ENCODE results near the gene FAM120AOS. TPM values are rescaled to one million over a fixed set of nuclear protein-coding genes. Genes with fewer than 3 reads are reported as not detected.

FAM120AOS gene
- total RNA-seq, 2 experiments from 2014 or later: 45.6 to 50.3 TPM

DNA sequence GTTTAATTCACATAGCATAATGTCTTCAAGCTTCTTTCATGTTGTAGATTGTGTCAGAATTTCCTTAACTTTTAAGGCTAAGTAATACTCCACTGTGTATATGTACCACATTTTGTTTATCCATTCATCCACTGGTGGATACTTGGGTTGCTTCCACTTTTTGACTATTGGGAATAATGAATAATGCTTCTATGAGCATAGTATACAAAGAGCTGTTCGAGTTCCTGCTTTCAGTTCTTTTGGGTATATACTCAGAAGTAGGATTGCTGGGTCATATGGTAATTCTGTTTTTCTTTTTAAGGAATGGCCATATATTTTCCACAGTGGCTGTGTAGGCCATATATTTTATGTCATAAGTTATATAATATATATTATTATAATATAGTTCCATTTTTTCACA is 3.6 kb upstream of the FAM120AOS start:
- peak overlapping the region in 1 of 2 donors; percentile 41 for H3K27ac ChIP-seq (ENCODE audit: low read depth in 1 of 2, low read length in 2 of 2)
- H3K36me3 Mint-ChIP-seq (ENCODE audit: low read depth): peaks cover 23% of the 10 kb centered on the region
- no peak overlapping the region for H3K4me3 Mint-ChIP-seq
- DNase-seq: no peak
- H3K9me3 ChIP-seq (ENCODE audit: control insufficient read depth in 1 of 2, insufficient read depth in 1 of 2, low read length in 2 of 2): no peaks in the 10 kb centered on the region
- H3K4me3 ChIP-seq (ENCODE audit: low read length): no peak overlapping the region
- H3K4me1 Mint-ChIP-seq (ENCODE audit: low read depth): peaks cover 82% of the 10 kb centered on the region
- H3K27me3 ChIP-seq (ENCODE audit: control insufficient read depth in 1 of 2, insufficient read depth in 2 of 2, low read length in 2 of 2): no peaks in the 10 kb centered on the region
- ATAC-seq (ENCODE audit: poor library complexity): no peak
- peak overlapping the region; percentile 69 for H3K27ac Mint-ChIP-seq
- TF ChIP-seq, protein P1, sequence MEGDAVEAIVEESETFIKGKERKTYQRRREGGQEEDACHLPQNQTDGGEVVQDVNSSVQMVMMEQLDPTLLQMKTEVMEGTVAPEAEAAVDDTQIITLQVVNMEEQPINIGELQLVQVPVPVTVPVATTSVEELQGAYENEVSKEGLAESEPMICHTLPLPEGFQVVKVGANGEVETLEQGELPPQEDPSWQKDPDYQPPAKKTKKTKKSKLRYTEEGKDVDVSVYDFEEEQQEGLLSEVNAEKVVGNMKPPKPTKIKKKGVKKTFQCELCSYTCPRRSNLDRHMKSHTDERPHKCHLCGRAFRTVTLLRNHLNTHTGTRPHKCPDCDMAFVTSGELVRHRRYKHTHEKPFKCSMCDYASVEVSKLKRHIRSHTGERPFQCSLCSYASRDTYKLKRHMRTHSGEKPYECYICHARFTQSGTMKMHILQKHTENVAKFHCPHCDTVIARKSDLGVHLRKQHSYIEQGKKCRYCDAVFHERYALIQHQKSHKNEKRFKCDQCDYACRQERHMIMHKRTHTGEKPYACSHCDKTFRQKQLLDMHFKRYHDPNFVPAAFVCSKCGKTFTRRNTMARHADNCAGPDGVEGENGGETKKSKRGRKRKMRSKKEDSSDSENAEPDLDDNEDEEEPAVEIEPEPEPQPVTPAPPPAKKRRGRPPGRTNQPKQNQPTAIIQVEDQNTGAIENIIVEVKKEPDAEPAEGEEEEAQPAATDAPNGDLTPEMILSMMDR (IDR thresholded peaks at IDR 0.05): no peak
- H3K9me3 Mint-ChIP-seq: no peaks in the 10 kb centered on the region
- ChIA-PET POLR2A (interaction anchor here (1.1 kb wide), 1 partner anchor 110 kb away, joined by 3 read pairs; no protein-coding TSS in a partner anchor), CTCF (interaction anchor here (0.6 to 0.8 kb wide), 2 partner anchors 109 to 398 kb away, joined by 3 read pairs; partner anchors contain the start of gene SUSD3)
- H3K36me3 ChIP-seq (ENCODE audit: insufficient read depth, low read length): peaks cover 2% of the 10 kb centered on the region
- H3K27me3 Mint-ChIP-seq: no peaks in the 10 kb centered on the region
- peaks cover 29% of the 10 kb centered on the region for H3K4me1 ChIP-seq (ENCODE audit: insufficient read depth, low read length)
- intact Hi-C loops (cut with DNase I, micrococcal nuclease): loop anchor here in 1 of 2 experiments (5.0 to 10.0 kb wide), 5 partner anchors 322 to 1342 kb away; partner anchors contain the start of genes IARS1, IPPK, NINJ1 and SPTLC1

DNA sequence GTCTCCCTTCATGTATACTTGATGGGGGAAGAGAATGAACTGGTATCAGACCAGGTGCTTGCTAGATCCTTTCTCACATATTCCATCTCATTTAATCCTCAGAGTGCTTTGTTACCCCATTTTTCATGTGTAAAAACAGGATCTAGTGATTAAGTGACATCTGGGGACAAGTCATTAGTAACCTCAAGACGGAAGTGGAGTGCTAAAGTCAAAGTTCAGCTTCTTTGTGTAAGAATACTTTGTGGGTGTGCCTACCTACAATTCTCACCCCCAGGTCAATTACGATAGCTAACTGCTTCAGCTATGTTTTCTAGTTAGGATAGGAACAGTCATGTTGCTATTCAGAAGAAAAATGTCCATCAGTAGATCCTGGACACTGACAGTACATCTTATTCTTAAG is 3.1 kb upstream of the FAM120AOS start:
- peaks cover 2% of the 10 kb centered on the region for H3K36me3 ChIP-seq (ENCODE audit: insufficient read depth, low read length)
- TF ChIP-seq, protein P1 (IDR thresholded peaks at IDR 0.05): no peak
- Mint-ChIP-seq H3K9me3 (no peaks in the 10 kb centered on the region), H3K4me1 (ENCODE audit: low read depth) (peaks cover 82% of the 10 kb centered on the region), H3K27me3 (no peaks in the 10 kb centered on the region), H3K27ac (peak overlapping the region; percentile 69), H3K4me3 (peak overlapping the region; percentile 30), H3K36me3 (ENCODE audit: low read depth) (peaks cover 23% of the 10 kb centered on the region)
- no peaks in the 10 kb centered on the region for H3K9me3 ChIP-seq (ENCODE audit: control insufficient read depth in 1 of 2, insufficient read depth in 1 of 2, low read length in 2 of 2)
- ChIA-PET POLR2A (interaction anchor here (0.6 to 1.1 kb wide), 2 partner anchors 110 to 382 kb away, joined by 3 to 5 read pairs; no protein-coding TSS in a partner anchor), CTCF (no interaction called here)
- DNase-seq (peak in 3 of 14 experiments; percentile 29 to 46 (median 34)), ATAC-seq (ENCODE audit: poor library complexity) (no peak)
- H3K4me3 ChIP-seq (ENCODE audit: low read length): no peak overlapping the region
- H3K27me3 ChIP-seq (ENCODE audit: control insufficient read depth in 1 of 2, insufficient read depth in 2 of 2, low read length in 2 of 2): no peaks in the 10 kb centered on the region
- intact Hi-C loops (cut with DNase I, micrococcal nuclease): loop anchor here in 1 of 2 experiments (5.0 to 10.0 kb wide), 5 partner anchors 322 to 1342 kb away; partner anchors contain the start of genes IARS1, IPPK, NINJ1 and SPTLC1
- H3K27ac ChIP-seq (ENCODE audit: low read depth in 1 of 2, low read length in 2 of 2): peak overlapping the region in 1 of 2 donors; percentile 41
- peaks cover 29% of the 10 kb centered on the region for H3K4me1 ChIP-seq (ENCODE audit: insufficient read depth, low read length)

DNA sequence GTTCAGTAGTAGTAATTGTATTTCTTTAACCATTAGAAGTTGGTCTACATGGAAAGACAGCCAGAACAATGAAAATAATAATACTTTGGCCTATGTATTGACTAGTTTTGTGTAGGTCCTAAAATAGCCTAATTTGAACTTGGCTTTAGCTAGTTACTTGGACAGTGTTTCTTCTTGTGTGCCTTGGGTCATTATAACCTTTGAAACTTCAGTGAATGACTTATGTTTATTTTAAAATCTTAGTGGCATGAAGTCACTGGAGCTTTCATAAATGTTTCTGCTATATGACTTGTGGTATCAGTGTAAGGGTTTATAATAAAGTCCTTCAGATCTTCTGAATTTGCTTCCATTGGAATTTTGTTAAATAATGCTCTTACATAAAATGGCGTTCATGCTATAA is 2.6 kb upstream of the FAM120AOS start:
- peaks cover 29% of the 10 kb centered on the region for H3K4me1 ChIP-seq (ENCODE audit: insufficient read depth, low read length)
- peaks cover 2% of the 10 kb centered on the region for H3K36me3 ChIP-seq (ENCODE audit: insufficient read depth, low read length)

More for the DNA sequence above, 2.6 kb upstream of the FAM120AOS start:
- H3K36me3 Mint-ChIP-seq (ENCODE audit: low read depth): peaks cover 24% of the 10 kb centered on the region
- H3K27me3 Mint-ChIP-seq: no peaks in the 10 kb centered on the region
- H3K27ac Mint-ChIP-seq: peak overlapping the region; percentile 69
- H3K4me1 Mint-ChIP-seq (ENCODE audit: low read depth): peaks cover 79% of the 10 kb centered on the region
- intact Hi-C loops (cut with DNase I, micrococcal nuclease): loop anchor here in 1 of 2 experiments (5.0 to 10.0 kb wide), 5 partner anchors 321 to 1341 kb away; partner anchors contain the start of genes IARS1, IPPK, NINJ1 and SPTLC1
- H3K9me3 ChIP-seq (ENCODE audit: control insufficient read depth in 1 of 2, insufficient read depth in 1 of 2, low read length in 2 of 2): no peaks in the 10 kb centered on the region
- no peak for ATAC-seq (ENCODE audit: poor library complexity)
- CTCF ChIA-PET: no interaction called here
- POLR2A ChIA-PET: interaction anchor here (0.6 to 1.1 kb wide), 2 partner anchors 111 to 382 kb away, joined by 3 to 5 read pairs; no protein-coding TSS in a partner anchor
- no peak for DNase-seq
- no peak overlapping the region for H3K27ac ChIP-seq (ENCODE audit: low read depth in 1 of 2, low read length in 2 of 2)
- peak overlapping the region; percentile 30 for H3K4me3 Mint-ChIP-seq
- H3K27me3 ChIP-seq (ENCODE audit: control insufficient read depth in 1 of 2, insufficient read depth in 2 of 2, low read length in 2 of 2): no peaks in the 10 kb centered on the region
- TF ChIP-seq, protein P1 (IDR thresholded peaks at IDR 0.05): no peak
- no peak overlapping the region for H3K4me3 ChIP-seq (ENCODE audit: low read length)
- no peaks in the 10 kb centered on the region for H3K9me3 Mint-ChIP-seq
